MM.1S (cell line): ENCODE data around the gene TNRC18.

Experiments
- DNase-seq: peaks from one replicate; pipeline ENCODE4 v3.0.0-alpha.2; 2015
- H2AFZ ChIP-seq: fragments of 300-600 bp; sonication (generic); 2 replicates; pipeline ENCODE4 v1.6.0; 2016; ENCODE audit warnings: antibody characterized with exemption, low read length
- H3F3A ChIP-seq: fragments of 300-600 bp; sonication (generic); 2 replicates; pipeline ENCODE4 v1.6.1; 2016; ENCODE audit warnings: mild to moderate bottlenecking, antibody characterized with exemption, low read length, moderate library complexity, mixed read lengths; ENCODE audit not compliant: insufficient read depth
- H3K27ac ChIP-seq: fragments of 300-600 bp; sonication (generic); 2 replicates; pipeline ENCODE4 v1.5.1; 2016; ENCODE audit warnings: mild to moderate bottlenecking, low read length
- H3K27me3 ChIP-seq: fragments of 300-600 bp; sonication (generic); replicated peaks from 2 replicates; pipeline ENCODE4 v1.6.0; 2016; ENCODE audit warnings: low read length; ENCODE audit not compliant: insufficient read depth
- H3K36me3 ChIP-seq: fragments of 300-600 bp; sonication (generic); replicated peaks from 2 replicates; pipeline ENCODE4 v1.6.1; 2016; ENCODE audit warnings: mild to moderate bottlenecking, low read length, mixed read lengths; ENCODE audit not compliant: insufficient read depth
- H3K4me1 ChIP-seq: fragments of 300-600 bp; sonication (generic); 2 replicates; pipeline ENCODE4 v1.6.1; 2016; ENCODE audit warnings: low read length, mixed read lengths
- H3K4me2 ChIP-seq: fragments of 300-600 bp; sonication (generic); 2 replicates; pipeline ENCODE4 v1.6.0; 2016; ENCODE audit warnings: low read depth, low read length
- H3K4me3 ChIP-seq: fragments of 300-600 bp; sonication (generic); 2 replicates; pipeline ENCODE4 v1.5.1; 2016; ENCODE audit warnings: low read length, mixed read lengths
- H3K79me2 ChIP-seq: fragments of 300-600 bp; sonication (generic); 2 replicates; pipeline ENCODE4 v1.6.1; 2016; ENCODE audit warnings: mixed run types, low read length, mixed read lengths
- H3K9ac ChIP-seq: fragments of 300-600 bp; sonication (generic); 2 replicates; pipeline ENCODE4 v1.6.1; 2016; ENCODE audit warnings: low read length, mixed read lengths
- H3K9me2 ChIP-seq: fragments of 300-600 bp; sonication (generic); replicated peaks from 2 replicates; pipeline ENCODE4 v1.6.1; 2016; ENCODE audit warnings: mild to moderate bottlenecking, low read length, mixed read lengths; ENCODE audit not compliant: insufficient read depth
- H3K9me3 ChIP-seq: fragments of 300-600 bp; sonication (generic); replicated peaks from 2 replicates; pipeline ENCODE4 v1.6.1; 2016; ENCODE audit warnings: mild to moderate bottlenecking, low read length, mixed read lengths; ENCODE audit not compliant: insufficient read depth
- H4K20me1 ChIP-seq: fragments of 300-600 bp; sonication (generic); 2 replicates; pipeline ENCODE4 v1.6.1; 2016; ENCODE audit warnings: mild to moderate bottlenecking, low read length, moderate library complexity, mixed read lengths; ENCODE audit not compliant: insufficient read depth
- EZH2 ChIP-seq: fragments of 300-600 bp; sonication (generic); optimal IDR thresholded peaks from 2 replicates; pipeline ENCODE3; 2017; ENCODE audit warnings: low read depth, mild to moderate bottlenecking, antibody characterized with exemption, low read length, mixed read lengths
- EZH2phosphoT487 ChIP-seq: fragments of 300-600 bp; sonication (generic); IDR thresholded peaks from 2 replicates; pipeline ENCODE4 v1.6.1; 2018; ENCODE audit warnings: antibody characterized with exemption, low read length
- TF ChIP-seq, protein P1 (sequence below): fragments of 300-600 bp; sonication (generic); IDR thresholded peaks from 2 replicates; pipeline ENCODE4 v1.5.1; 2016; ENCODE audit warnings: antibody characterized with exemption, low read length, mixed read lengths

The TNRC18 gene

DNA sequence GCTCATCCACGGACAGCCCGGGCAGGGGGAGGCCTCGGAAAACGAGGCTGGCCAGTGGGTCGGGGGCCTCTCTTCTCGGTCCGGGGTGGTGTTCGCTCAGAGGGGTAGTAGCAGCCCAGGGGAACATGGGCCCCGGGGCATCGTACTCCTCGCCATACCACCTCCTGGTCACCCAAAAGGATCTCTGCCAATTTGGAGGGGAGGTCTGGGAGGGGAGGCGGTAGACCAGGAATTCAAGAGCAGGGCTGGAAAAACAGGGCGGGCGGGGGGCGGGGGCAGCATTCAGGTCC, 73.5 kb downstream of the TNRC18 start:
- no peak overlapping the region for H3K4me3 ChIP-seq
- no peak for DNase-seq
- H3K79me2 ChIP-seq = peaks cover 32% of the 10 kb centered on the region
- H3K9ac ChIP-seq = no peak overlapping the region
- no peak overlapping the region for H3K27ac ChIP-seq
- H3K4me1 ChIP-seq = no peaks in the 10 kb centered on the region
- TF ChIP-seq, protein P1, sequence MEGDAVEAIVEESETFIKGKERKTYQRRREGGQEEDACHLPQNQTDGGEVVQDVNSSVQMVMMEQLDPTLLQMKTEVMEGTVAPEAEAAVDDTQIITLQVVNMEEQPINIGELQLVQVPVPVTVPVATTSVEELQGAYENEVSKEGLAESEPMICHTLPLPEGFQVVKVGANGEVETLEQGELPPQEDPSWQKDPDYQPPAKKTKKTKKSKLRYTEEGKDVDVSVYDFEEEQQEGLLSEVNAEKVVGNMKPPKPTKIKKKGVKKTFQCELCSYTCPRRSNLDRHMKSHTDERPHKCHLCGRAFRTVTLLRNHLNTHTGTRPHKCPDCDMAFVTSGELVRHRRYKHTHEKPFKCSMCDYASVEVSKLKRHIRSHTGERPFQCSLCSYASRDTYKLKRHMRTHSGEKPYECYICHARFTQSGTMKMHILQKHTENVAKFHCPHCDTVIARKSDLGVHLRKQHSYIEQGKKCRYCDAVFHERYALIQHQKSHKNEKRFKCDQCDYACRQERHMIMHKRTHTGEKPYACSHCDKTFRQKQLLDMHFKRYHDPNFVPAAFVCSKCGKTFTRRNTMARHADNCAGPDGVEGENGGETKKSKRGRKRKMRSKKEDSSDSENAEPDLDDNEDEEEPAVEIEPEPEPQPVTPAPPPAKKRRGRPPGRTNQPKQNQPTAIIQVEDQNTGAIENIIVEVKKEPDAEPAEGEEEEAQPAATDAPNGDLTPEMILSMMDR = no peak
- TF ChIP-seq EZH2phosphoT487 = no peak
- TF ChIP-seq EZH2 = no peak
- H3K4me2 ChIP-seq = no peak overlapping the region
- no peaks in the 10 kb centered on the region for H3K9me3 ChIP-seq
- no peaks in the 10 kb centered on the region for H3F3A ChIP-seq
- H2AFZ ChIP-seq = no peak overlapping the region
- H4K20me1 ChIP-seq = no peaks in the 10 kb centered on the region
- H3K9me2 ChIP-seq = no peaks in the 10 kb centered on the region
- no peaks in the 10 kb centered on the region for H3K36me3 ChIP-seq
- no peaks in the 10 kb centered on the region for H3K27me3 ChIP-seq

- H3K4me2 ChIP-seq = no peak overlapping the region
- DNase-seq = no peak
- H3K27ac ChIP-seq = no peak overlapping the region
- H3F3A ChIP-seq = no peaks in the 10 kb centered on the region
- no peak overlapping the region for H2AFZ ChIP-seq
- no peaks in the 10 kb centered on the region for H3K36me3 ChIP-seq
- H4K20me1 ChIP-seq = no peaks in the 10 kb centered on the region
- peaks cover 27% of the 10 kb centered on the region for H3K79me2 ChIP-seq
- no peaks in the 10 kb centered on the region for H3K9me3 ChIP-seq
- no peaks in the 10 kb centered on the region for H3K27me3 ChIP-seq
- H3K4me3 ChIP-seq = no peak overlapping the region
- no peaks in the 10 kb centered on the region for H3K4me1 ChIP-seq
- no peak overlapping the region for H3K9ac ChIP-seq
- TF ChIP-seq, protein P1 = no peak
- no peak for TF ChIP-seq EZH2phosphoT487
- no peak for TF ChIP-seq EZH2
- no peaks in the 10 kb centered on the region for H3K9me2 ChIP-seq
Observed at GRCh38 chr7:5349437-5350173, 74.0 kb downstream of the TNRC18 start.

DNA sequence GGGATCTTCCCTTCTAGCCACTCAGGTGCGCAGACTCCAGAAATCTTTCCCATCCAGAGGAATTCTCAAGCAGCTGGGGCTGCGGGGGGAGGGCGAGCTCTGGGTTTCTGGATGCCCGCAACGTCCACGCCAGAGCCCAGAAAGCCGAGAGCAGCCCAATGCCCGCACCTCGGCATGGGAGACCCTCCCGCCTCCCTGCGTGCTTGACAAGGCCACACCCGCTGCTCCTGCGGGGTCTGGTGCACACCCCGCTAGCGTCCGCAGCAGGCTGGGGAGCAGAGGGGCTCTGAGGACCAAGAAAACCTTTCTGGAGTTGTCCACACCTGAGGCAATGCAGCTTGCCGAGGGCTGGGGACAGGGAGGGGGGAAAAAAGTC, 74.6 kb downstream of the TNRC18 start:
- H3F3A ChIP-seq = no peaks in the 10 kb centered on the region
- H3K9ac ChIP-seq = no peak overlapping the region
- H3K79me2 ChIP-seq = peaks cover 22% of the 10 kb centered on the region
- H3K27ac ChIP-seq = no peak overlapping the region
- H3K4me1 ChIP-seq = no peaks in the 10 kb centered on the region
- H3K4me3 ChIP-seq = no peak overlapping the region
- H3K36me3 ChIP-seq = 0 out of 2 replicates have a peak, but pooled peaks cover under 1% of the 10 kb centered on the region
- no peak overlapping the region for H3K4me2 ChIP-seq
- no peaks in the 10 kb centered on the region for H3K9me3 ChIP-seq
- no peak for DNase-seq
- no peaks in the 10 kb centered on the region for H3K27me3 ChIP-seq
- H2AFZ ChIP-seq = no peak overlapping the region
- no peaks in the 10 kb centered on the region for H3K9me2 ChIP-seq
- H4K20me1 ChIP-seq = no peaks in the 10 kb centered on the region
- TF ChIP-seq, protein P1 = no peak
- TF ChIP-seq EZH2phosphoT487 = no peak
- no peak for TF ChIP-seq EZH2
